Medulla oblongata (tissue), 1 donor: ENCODE data around the gene NR1H3.
"Not testable (repeated sequence)": the region's sequence is repeated elsewhere in the genome, so short reads cannot be mapped to it uniquely, and the experiment has no call there.

Experiments used
- DNase-seq: peaks from one replicate; pipeline ENCODE4 v3.0.0-alpha.2; 2015; ENCODE audit errors: extremely low spot score

NR1H3 gene

GRCh38 chr11:47257517-47258316, at the start of gene NR1H3:
TSS of gene NR1H3 (plus strand) at chr11:47257996. CDS start at chr11:47259217, 1,221 bp downstream.
- peak; percentile 49 for DNase-seq

GRCh38 chr11:47208008-47208552, 49.7 kb upstream of the NR1H3 start:
- not testable (repeated sequence) for DNase-seq

- no peak for DNase-seq
Observed at GRCh38 chr11:47208628-47209027, 49.2 kb upstream of the NR1H3 start.

- DNase-seq, result no peak
Observed at GRCh38 chr11:47212938-47213337, 44.9 kb upstream of the NR1H3 start.

DNA sequence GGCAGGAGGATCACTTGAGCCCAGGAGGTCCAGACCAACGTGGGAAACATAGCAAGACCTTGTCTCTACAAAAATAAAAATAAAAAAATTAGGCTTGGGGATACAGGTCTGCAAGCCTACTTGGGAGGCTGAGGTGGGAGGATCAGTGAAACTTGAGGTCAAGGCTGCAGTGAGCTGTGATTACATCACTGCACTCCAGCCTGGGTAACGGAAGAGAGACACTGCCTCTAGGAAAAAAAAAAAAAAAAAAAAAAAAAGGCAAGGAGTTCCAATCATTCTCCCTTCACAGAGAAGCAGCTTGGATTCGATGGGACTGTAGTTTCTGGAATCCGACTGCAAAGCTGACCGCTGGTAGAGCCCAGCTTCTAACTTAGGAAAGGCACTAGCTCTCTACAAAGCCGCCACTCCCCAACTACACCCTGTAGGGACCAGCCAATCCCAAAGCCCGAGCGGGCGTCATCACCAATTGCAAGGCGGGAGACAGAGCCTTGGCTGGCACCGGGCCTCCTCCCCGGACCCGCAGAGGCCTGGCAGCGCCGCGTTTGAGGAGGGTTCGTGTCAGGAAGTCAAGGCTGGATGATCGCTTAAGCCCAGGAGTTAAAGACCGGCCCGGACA, 43.7 kb upstream of the NR1H3 start:
- DNase-seq, result peak; percentile 98

- DNase-seq, result peak; percentile 47
Observed at GRCh38 chr11:47215366-47215910, 42.4 kb upstream of the NR1H3 start.

DNA sequence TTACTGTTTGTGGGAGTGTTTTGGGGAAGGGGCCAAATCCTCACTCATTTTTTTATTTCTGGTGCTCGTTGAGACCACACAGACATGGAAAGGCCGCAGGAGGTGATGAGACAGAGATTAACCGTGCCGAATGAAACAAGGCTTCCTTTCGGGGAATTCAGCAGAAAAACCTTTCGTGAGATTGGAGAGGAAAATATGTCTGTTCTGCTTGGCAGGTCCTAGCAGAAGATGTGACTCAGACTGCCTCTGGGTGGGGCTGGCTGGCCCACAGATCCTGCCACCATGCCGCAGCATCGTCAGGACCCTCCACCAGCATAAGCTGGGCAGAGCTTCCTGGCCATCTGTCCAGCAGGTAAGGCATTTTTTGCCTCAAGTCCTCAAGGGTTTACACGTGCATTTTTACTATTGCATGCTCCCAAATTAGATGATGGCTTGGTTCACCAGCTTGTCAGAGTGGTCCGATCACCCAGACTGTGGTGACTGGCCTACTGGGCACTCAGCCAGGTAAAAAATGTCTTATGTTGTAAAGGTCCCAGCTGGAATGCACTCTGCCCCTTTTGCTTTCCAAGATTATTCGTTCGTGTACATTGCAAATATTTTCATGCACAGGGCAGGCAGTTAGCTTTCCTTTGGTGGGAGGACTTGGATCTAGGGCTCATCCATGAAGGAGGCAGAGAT, 41.5 kb upstream of the NR1H3 start:
- DNase-seq, result no peak

GRCh38 chr11:47220401-47220821, 37.4 kb upstream of the NR1H3 start:
- DNase-seq, result no peak

DNA sequence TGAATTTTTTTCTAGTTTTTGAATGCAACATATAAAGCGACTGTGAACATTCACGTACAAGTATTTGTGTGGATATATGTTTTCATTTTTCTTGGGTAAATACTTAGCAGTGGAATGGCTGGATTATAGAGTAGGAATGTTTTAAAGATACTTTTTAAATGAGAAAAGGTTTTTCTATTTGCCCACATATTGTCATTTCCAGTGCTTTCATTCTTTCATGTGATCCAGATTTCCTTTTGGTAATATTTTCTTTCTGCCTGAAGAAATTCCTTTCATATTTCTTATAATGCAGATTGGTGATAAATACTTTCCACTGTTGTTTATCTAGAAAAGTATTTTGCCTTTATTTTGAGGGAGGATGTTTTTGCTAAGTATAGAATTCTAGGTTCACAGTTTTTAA, 35.1 kb upstream of the NR1H3 start:
- DNase-seq, result no peak

DNA sequence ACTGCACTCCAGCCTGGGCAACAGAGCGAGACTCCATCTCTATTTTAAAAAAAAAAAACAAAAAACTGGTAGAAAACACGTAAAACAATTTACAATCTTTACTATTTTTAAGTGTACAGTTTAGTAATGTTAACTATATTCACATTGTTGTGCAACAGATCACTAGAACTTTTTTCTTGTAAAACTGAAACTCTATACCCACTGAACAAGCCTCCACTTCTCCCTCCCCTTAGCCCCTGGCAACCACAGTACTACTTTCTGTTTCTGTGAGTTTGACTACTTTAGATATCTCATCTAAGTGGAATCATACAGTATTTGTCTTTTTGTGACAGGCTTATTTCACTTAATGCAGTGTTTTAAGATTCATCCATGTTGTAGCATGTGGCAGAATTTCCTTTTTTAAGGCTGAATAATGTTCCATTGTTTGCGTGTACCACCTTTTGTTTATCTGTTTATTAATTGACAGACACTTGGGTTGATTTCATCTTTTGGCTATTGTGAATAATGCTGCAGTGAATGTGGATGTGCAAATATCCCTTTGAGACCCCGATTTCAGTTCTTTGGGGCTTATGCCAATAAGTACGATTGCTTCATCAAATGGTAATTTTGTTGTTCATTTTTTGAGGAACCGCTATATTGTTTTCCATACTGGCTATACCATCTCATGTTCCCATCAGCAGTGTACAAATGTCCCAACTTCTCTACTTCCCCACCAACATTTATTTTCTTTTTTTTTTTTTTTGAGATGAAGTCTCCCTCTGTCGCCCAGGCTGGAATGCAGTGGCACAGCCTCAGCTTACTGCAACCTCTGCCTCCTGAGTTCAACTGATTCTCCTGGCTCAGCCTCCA, 32.0 kb upstream of the NR1H3 start:
- DNase-seq, result no peak

DNA sequence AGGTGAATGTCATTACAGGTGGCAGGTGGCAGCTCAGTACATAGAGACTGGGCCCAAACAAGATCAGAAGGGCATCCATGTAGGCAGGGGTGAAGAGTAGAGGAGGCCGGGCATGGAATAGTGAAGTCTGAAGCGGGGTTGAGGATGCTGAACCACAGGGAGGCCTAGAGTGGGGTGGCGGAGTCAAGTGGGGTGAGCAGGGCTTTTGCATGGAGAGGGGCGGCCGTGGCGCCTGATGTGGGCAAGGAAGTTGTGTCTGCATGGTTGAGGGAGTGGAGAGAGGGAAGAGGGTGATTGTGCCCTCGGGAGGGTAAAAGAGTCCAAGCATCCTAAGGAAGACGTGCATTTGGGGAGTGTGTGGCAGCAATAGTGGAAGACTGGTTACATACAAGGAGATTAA, 28.6 kb upstream of the NR1H3 start:
- DNase-seq, result no peak

DNA sequence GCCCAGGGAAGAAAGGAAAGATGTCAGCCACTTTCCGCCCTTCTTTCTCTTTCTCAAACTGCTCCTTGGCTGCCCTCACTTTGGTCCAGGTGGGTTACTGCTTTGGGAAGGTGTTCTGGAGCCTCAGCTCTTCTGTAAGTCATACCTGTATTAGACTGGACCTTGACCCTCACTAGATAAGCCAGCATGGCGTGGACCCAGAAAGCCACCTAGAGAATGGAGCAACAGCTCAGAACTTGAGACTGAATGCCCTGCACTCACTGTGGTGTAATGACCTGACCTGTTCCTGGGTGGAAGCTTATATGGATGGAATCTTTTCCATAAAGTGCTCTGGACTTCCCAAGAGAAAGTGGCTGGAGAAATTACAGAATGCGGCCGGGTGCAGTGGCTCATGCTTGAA, 24.7 kb upstream of the NR1H3 start:
- no peak for DNase-seq

GRCh38 chr11:47233989-47234668, 23.7 kb upstream of the NR1H3 start:
- DNase-seq, result peak; percentile 54

DNA sequence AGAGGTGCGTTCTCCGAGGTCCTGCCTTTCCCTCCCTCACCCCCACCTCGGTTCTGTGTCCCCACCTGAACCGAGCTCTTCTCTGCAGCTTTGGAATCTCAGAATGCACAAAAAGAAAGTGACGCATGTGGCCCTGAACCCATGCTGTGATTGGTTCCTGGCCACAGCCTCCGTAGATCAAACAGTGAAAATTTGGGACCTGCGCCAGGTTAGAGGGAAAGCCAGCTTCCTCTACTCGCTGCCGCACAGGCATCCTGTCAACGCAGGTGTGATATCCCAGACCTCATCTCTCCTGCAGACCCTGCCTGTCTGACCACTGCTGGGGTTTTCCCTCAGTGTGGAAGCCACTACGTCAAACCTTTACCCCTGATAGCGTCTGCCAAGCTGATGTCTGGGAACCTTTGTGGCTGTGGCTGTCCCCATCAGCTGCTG, 23.1 kb upstream of the NR1H3 start:
- no peak for DNase-seq

GRCh38 chr11:47235163-47235562, 22.6 kb upstream of the NR1H3 start:
- no peak for DNase-seq

- no peak for DNase-seq
Observed at GRCh38 chr11:47236482-47236881, 21.3 kb upstream of the NR1H3 start.

GRCh38 chr11:47239852-47240251, 17.9 kb upstream of the NR1H3 start:
- DNase-seq, result no peak

DNA sequence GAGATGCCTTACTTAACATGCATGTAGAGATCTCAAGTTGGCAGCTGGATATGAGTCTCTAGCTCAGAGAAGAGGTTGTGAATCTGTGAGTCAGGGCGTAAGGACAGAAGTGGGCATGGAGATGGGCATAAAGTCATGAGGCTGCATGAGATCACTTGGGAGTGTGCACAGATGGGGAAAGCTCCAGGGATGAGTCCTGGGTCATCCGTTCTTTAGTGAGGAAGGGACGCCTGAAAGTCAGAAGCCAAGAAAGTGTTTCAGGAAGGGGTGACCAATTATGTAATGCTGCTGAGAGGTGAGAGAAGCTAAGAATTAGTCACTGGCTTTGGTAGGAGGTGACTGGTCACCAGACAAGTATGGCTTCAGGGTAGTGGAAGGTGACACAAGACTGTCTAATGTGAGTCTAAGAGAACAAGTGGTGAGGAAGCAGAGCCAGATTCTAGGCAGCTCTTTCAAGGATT, 15.9 kb upstream of the NR1H3 start:
- DNase-seq, result no peak

GRCh38 chr11:47242596-47243192, 15.1 kb upstream of the NR1H3 start:
- DNase-seq, result no peak

DNA sequence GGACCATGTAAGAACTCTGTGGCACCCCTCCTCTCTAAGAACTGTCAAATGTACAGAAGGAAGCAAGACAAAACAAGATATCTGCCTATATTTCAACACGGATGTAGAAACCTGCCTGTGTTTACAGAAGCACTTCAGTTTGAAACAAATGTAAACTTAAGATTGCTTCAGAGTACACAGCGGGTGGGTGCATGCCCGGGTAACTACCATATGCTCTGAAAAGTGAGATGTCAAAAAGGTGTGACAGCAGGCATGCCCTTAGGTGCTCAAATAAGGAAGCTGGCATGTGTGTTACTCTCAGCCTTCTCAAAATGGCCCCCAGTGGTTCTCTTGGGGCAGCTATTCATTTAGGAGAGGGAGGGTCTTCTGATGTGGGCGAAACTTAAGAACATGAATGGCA, 14.3 kb upstream of the NR1H3 start:
- DNase-seq, result no peak
